Hematopoietic multipotent progenitor cell (in vitro differentiated cells): Measurements from ENCODE around the gene NR6A1. TPM values are rescaled to one million over a fixed set of nuclear protein-coding genes. Genes with fewer than 3 reads are reported as not detected.

ENCODE experiments used
- DNase-seq, 3 donors: peaks; one replicate each; pipeline ENCODE4 v3.0.0-alpha.2; 2011 to 2015; ENCODE audit warnings: low read depth in 2 of 3, low spot score in 2 of 3
- total RNA-seq: library from RNA; depleted of rRNA; stranded (reverse); fragments of >200 nt; gene quantifications from one replicate; pipeline ENCODE4 v1.2.3, GENCODE V29; 2012

NR6A1 gene
- total RNA-seq, 1 donor = 9.4 TPM

GRCh38 chr9:124697326-124698200 lies 73.5 kb downstream of the NR6A1 start:
- DNase-seq = peak in 1 of 3 donors; percentile 4

GRCh38 chr9:124696101-124696500 lies 75.0 kb downstream of the NR6A1 start:
- DNase-seq = no peak

- DNase-seq = no peak
Observed at GRCh38 chr9:124695280-124695890, 75.7 kb downstream of the NR6A1 start.

- no peak for DNase-seq
Observed at GRCh38 chr9:124694414-124695279, 76.5 kb downstream of the NR6A1 start.

GRCh38 chr9:124693403-124693802 lies 77.7 kb downstream of the NR6A1 start:
- no peak for DNase-seq

GRCh38 chr9:124688238-124688904 lies 82.7 kb downstream of the NR6A1 start:
- no peak for DNase-seq

- no peak for DNase-seq
Observed at GRCh38 chr9:124686918-124687317, 84.2 kb downstream of the NR6A1 start.

- DNase-seq = no peak
Observed at GRCh38 chr9:124685217-124685616, 85.9 kb downstream of the NR6A1 start.

GRCh38 chr9:124684169-124684568 lies 86.9 kb downstream of the NR6A1 start:
- no peak for DNase-seq

- DNase-seq = no peak
Observed at GRCh38 chr9:124683043-124683442, 88.1 kb downstream of the NR6A1 start.

- DNase-seq = no peak
Observed at GRCh38 chr9:124680714-124681390, 90.3 kb downstream of the NR6A1 start.

GRCh38 chr9:124680049-124680448 lies 91.1 kb downstream of the NR6A1 start:
- no peak for DNase-seq

- no peak for DNase-seq
Observed at GRCh38 chr9:124676159-124676551, 95.0 kb downstream of the NR6A1 start.

- DNase-seq = peak in 1 of 3 donors; percentile 20
Observed at GRCh38 chr9:124675261-124676158, 95.6 kb downstream of the NR6A1 start.

- DNase-seq = no peak
Observed at GRCh38 chr9:124674651-124675050, 96.5 kb downstream of the NR6A1 start.

- DNase-seq = no peak
Observed at GRCh38 chr9:124673063-124673462, 98.0 kb downstream of the NR6A1 start.

GRCh38 chr9:124671861-124672260 lies 99.2 kb downstream of the NR6A1 start:
- DNase-seq = no peak

- DNase-seq = no peak
Observed at GRCh38 chr9:124666642-124667041, 104.5 kb downstream of the NR6A1 start.
